OCI-LY1 (cell line): ENCODE measurements around the gene RNF112.

ENCODE experiments used
- H2AFZ ChIP-seq: fragments of 200-600 bp; sonication (generic), shearing (Covaris generic); 2 replicates; pipeline ENCODE4 v1.6.0; 2014; ENCODE audit warnings: antibody characterized with exemption, mild to moderate bottlenecking, low read length
- H3F3A ChIP-seq: fragments of 200-600 bp; sonication (generic), shearing (Covaris generic); 2 replicates; pipeline ENCODE4 v1.6.0; 2014; ENCODE audit warnings: mild to moderate bottlenecking, antibody characterized with exemption, low read length, moderate library complexity; ENCODE audit not compliant: insufficient read depth
- H3K27ac ChIP-seq: fragments of 200-600 bp; sonication (generic); 2 replicates; pipeline ENCODE4 v1.5.1; 2014; ENCODE audit warnings: low read length, mixed run types, mild to moderate bottlenecking, low read depth; ENCODE audit not compliant: poor library complexity, severe bottlenecking
- H3K27me3 ChIP-seq: fragments of 200-600 bp; sonication (generic); 2 replicates; pipeline ENCODE4 v1.6.0; 2014; ENCODE audit warnings: antibody characterized with exemption, mild to moderate bottlenecking, low read length, moderate library complexity; ENCODE audit not compliant: insufficient read depth
- H3K36me3 ChIP-seq: fragments of 200-600 bp; sonication (generic); 2 replicates; pipeline ENCODE4 v1.6.1; 2014; ENCODE audit warnings: mild to moderate bottlenecking, antibody characterized with exemption, low read length, moderate library complexity, mixed read lengths; ENCODE audit not compliant: insufficient read depth
- H3K4me1 ChIP-seq: fragments of 200-600 bp; sonication (generic); 2 replicates; pipeline ENCODE4 v1.5.1; 2014; ENCODE audit warnings: mild to moderate bottlenecking, low read length, moderate library complexity; ENCODE audit not compliant: insufficient read depth, severe bottlenecking
- H3K4me2 ChIP-seq: fragments of 200-600 bp; sonication (generic), shearing (Covaris generic); 2 replicates; pipeline ENCODE4 v1.6.1; 2014; ENCODE audit warnings: low read length
- H3K4me3 ChIP-seq: fragments of 200-600 bp; sonication (generic); 2 replicates; pipeline ENCODE4 v1.5.1; 2014; ENCODE audit warnings: low read length, low read depth, mild to moderate bottlenecking, mixed read lengths; ENCODE audit not compliant: poor library complexity, severe bottlenecking
- H3K79me2 ChIP-seq: fragments of 200-600 bp; shearing (Covaris generic); 2 replicates; pipeline ENCODE4 v1.6.1; 2016; ENCODE audit warnings: mixed run types, low read length, mixed read lengths; ENCODE audit not compliant: insufficient read depth
- H3K9ac ChIP-seq: fragments of 200-600 bp; sonication (generic), shearing (Covaris generic); 2 replicates; pipeline ENCODE4 v1.6.1; 2014; ENCODE audit warnings: mild to moderate bottlenecking, low read length, mixed read lengths
- H3K9me2 ChIP-seq: fragments of 200-600 bp; sonication (generic), shearing (Covaris generic); 2 replicates; pipeline ENCODE4 v1.6.1; 2014; ENCODE audit warnings: low read depth, mild to moderate bottlenecking, low read length, mixed read lengths
- H3K9me3 ChIP-seq: fragments of 200-600 bp; shearing (Covaris generic); 2 replicates; pipeline ENCODE4 v1.6.1; 2014; ENCODE audit warnings: low read length, mixed read lengths
- H4K20me1 ChIP-seq: fragments of 200-600 bp; sonication (generic), shearing (Covaris generic); 2 replicates; pipeline ENCODE4 v1.6.0; 2016; ENCODE audit warnings: mild to moderate bottlenecking, low read length; ENCODE audit not compliant: insufficient read depth
- EZH2 ChIP-seq: fragments of 200-600 bp; sonication (generic), shearing (Covaris generic); IDR thresholded peaks from 2 replicates; pipeline ENCODE4 v1.8.0; 2017; ENCODE audit warnings: borderline replicate concordance, mixed run types, mild to moderate bottlenecking, antibody characterized with exemption, low read length, moderate library complexity, mixed read lengths
- TF ChIP-seq, protein P1 (sequence below): fragments of 200-600 bp; sonication (generic), shearing (Covaris generic); IDR thresholded peaks from 2 replicates; pipeline ENCODE4 v1.5.1; 2017; ENCODE audit warnings: mild to moderate bottlenecking, antibody characterized with exemption, low read length, moderate library complexity, mixed read lengths

RNF112 gene

DNA sequence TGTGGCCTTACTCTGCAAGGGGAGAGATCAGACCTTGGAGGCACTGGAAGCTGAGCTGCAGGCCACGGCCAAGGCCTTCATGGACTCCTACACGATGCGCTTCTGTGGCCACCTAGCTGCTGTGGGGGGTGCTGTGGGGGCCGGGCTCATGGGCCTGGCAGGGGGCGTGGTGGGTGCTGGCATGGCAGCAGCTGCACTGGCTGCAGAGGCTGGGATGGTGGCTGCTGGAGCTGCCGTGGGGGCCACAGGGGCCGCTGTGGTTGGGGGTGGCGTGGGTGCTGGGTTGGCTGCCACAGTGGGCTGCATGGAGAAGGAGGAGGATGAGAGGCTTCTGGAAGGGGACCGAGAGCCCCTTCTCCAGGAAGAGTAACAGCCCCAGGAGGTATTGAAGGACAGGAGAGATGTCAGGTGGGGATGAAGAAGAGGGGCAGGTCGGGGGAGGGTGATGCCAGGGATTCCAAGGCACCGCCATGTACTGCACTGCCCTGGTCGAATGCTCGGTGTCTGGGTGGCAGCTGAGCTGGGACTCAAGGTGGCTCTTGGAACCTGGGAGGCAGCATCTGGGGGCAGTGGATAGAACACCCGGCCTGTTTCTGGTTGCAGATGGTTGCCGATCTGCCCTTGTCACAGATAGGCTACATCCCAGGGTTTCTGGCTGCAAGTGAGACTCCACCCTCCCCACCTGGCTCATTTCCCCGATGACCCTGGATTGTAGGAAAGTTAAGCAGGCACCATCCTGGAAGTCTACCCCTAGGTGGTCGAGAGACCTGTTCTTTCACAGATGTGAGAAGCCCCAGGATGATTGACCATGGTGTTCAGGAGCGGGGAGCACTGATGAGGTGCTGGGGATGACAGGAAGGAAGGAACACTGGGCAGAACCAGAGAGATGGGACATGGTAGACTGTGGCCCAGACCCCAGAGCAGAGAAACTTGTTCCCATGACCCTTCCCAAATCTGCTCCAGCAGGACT, 5.1 kb downstream of the RNF112 start:
- Histone ChIP-seq H3K4me2 (no peak overlapping the region), H3K79me2 (no peaks in the 10 kb centered on the region), H3K9me3 (no peaks in the 10 kb centered on the region), H4K20me1 (no peaks in the 10 kb centered on the region), H3K27ac (no peak overlapping the region), H2AFZ (no peak overlapping the region), H3K9ac (no peak overlapping the region), H3K9me2 (no peaks in the 10 kb centered on the region), H3K4me3 (no peak overlapping the region), H3K4me1 (no peaks in the 10 kb centered on the region), H3K27me3 (no peaks in the 10 kb centered on the region), H3K36me3 (no peaks in the 10 kb centered on the region), H3F3A (no peaks in the 10 kb centered on the region)
- TF ChIP-seq EZH2, result no peak
- TF ChIP-seq, protein P1, sequence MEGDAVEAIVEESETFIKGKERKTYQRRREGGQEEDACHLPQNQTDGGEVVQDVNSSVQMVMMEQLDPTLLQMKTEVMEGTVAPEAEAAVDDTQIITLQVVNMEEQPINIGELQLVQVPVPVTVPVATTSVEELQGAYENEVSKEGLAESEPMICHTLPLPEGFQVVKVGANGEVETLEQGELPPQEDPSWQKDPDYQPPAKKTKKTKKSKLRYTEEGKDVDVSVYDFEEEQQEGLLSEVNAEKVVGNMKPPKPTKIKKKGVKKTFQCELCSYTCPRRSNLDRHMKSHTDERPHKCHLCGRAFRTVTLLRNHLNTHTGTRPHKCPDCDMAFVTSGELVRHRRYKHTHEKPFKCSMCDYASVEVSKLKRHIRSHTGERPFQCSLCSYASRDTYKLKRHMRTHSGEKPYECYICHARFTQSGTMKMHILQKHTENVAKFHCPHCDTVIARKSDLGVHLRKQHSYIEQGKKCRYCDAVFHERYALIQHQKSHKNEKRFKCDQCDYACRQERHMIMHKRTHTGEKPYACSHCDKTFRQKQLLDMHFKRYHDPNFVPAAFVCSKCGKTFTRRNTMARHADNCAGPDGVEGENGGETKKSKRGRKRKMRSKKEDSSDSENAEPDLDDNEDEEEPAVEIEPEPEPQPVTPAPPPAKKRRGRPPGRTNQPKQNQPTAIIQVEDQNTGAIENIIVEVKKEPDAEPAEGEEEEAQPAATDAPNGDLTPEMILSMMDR, result no peak

DNA sequence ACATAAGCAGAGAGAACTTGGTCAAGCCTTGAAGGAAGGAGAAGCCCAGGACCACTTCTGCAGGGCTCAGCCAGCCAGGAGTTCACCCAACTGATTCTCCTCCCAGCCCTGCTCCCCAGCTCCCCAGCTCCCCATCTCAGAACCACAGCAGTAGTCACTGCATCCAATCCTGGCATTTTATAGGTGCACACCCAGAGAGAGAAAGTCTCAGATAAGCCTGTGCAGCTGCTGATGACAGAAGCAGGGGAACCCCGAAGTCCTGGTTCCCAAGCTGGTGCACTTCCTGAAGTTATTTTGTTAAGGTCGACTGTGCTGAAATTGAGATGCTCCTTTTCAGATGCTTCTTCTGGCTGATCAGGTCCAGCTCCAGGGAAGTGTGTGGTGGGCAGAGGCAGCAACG, 6.6 kb downstream of the RNF112 start:
- TF ChIP-seq, protein P1, result no peak
- no peak for TF ChIP-seq EZH2
- H4K20me1 ChIP-seq, result no peaks in the 10 kb centered on the region
- H3K9me2 ChIP-seq, result no peaks in the 10 kb centered on the region
- H3K9ac ChIP-seq, result no peak overlapping the region
- H3F3A ChIP-seq, result no peaks in the 10 kb centered on the region
- no peak overlapping the region for H3K4me3 ChIP-seq
- no peak overlapping the region for H3K4me2 ChIP-seq
- no peaks in the 10 kb centered on the region for H3K9me3 ChIP-seq
- H3K27ac ChIP-seq, result no peak overlapping the region
- H3K79me2 ChIP-seq, result no peaks in the 10 kb centered on the region
- no peaks in the 10 kb centered on the region for H3K36me3 ChIP-seq
- no peaks in the 10 kb centered on the region for H3K27me3 ChIP-seq
- no peaks in the 10 kb centered on the region for H3K4me1 ChIP-seq
- H2AFZ ChIP-seq, result no peak overlapping the region

DNA sequence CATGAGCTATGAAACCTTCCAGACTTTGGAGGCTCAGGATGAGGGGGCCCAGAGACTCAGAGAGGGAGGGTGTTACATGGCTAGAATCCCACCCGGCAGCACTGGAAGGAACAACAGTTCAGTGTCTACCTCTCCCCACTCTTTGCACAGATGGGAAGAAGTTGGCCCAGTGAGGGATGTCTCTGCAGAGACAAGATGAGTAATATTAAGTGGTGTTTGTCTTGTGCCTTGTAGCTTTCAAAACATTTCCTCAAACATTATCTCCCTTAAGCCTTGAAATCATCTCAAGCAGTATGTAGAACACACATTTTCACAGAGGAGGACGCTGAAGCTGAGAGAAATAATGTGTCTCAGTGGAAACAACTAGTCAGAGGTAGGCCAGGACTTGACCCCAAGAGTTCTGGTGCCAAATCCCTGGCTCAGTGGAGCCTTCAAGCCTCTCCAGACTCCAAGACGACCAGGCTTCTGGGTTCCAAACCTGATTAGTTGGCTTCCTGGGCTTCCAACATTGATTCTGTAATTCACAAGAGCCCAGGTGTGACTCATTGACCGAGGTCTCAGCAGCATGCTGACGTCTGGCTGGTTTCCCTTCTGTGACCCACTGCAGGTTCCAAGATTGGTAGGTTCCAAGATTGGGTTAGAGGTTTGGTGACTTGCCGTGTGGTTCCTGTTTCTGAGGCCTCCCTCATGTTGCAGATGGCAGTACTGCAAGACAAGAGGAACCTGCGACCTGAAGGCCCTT, 7.4 kb downstream of the RNF112 start:
- Histone ChIP-seq H3K4me3 (no peak overlapping the region), H3K9me2 (no peaks in the 10 kb centered on the region), H3K36me3 (no peaks in the 10 kb centered on the region), H4K20me1 (no peaks in the 10 kb centered on the region), H3K27ac (no peak overlapping the region), H3K9me3 (no peaks in the 10 kb centered on the region), H3K4me1 (no peaks in the 10 kb centered on the region), H3K9ac (no peak overlapping the region), H3F3A (no peaks in the 10 kb centered on the region), H3K79me2 (no peaks in the 10 kb centered on the region), H3K27me3 (no peaks in the 10 kb centered on the region), H3K4me2 (no peak overlapping the region), H2AFZ (no peak overlapping the region)
- TF ChIP-seq, protein P1, result no peak; the same call in 1 of the 2 replicates
- TF ChIP-seq EZH2, result no peak
